Amygdala (tissue), 56 donors: ENCODE results near the gene CTXND2.
A peak's percentile ranks its signal among the peaks of the same experiment; 100 is the strongest.
"Not testable (repeated sequence)": the region's sequence is repeated elsewhere in the genome, so short reads cannot be mapped to it uniquely, and the experiment has no call there.

Experiments
- DNase-seq, 56 donors: peaks; one replicate each; lab custom pipeline; 2025; lab: John Stamatoyannopoulos, UW

Gene CTXND2

DNA sequence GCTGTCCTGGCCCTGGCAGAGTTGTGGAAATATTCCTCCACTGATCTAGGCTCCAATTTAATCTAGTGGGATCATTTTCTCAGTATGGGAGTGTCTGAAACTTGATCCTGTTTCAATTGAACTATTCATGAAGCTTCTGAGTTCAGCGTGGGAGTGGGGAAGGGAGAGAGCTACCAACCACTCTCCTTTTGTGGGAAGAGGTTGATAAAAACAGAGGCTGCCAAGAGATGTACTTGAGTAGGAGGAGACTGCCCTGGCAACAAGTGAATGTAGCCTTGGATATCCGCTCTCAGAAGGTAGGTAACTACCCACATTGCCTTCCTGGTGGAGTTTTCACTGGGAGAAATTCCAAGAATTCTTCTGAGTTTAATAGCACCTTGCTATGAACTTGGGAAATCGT lies at the start of gene CTXND2:
Gene CTXND2, plus strand, starts transcription at position 119 of the 400 bp plus-strand sequence. CDS start 25,179 bp downstream, outside the sequence.
- peak in 2 of 56 donors; percentile 6 to 21 for DNase-seq

DNA sequence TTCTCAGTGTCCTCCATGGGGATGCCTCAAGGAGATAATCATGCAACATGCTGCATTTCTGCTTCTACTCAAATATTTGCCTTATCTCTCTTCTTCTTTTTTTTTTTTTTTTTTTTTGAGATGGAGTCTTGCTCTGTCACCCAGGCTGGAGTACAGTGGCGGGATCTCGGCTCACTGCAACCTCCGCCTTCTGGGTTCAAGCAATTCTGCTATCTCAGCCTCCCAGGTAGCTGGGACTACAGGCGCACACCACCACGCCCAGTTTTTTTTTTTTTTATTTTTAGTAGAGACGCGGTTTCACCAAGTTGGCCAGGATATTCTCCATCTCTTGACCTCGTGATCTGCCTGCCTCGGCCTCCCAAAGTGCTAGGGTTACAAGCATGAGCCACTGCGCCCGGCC lies 46.1 kb upstream of the CTXND2 start:
- not testable (repeated sequence) for DNase-seq

- no peak for DNase-seq
Measured at GRCh38 chr1:150841626-150842025, 45.3 kb upstream of the CTXND2 start.

GRCh38 chr1:150842343-150842742 lies 44.6 kb upstream of the CTXND2 start:
- no peak for DNase-seq

DNA sequence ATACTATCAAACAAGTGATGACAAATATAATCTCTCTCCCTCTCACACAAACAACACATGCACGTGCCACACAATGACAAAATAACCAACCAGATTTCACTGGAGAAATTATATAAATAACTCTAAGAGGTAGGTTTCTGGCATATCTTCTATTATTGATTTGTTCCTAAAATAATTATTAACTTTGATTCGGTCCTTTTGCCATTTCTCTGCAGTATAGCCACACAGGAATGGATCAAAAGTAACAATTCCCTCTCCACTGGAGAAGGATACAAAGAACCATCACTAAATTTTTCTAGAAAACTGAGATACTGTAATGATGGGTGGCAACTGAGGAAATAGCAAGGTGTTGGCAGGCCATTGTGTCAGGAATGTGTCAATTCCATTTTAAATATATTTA lies 44.0 kb upstream of the CTXND2 start:
- DNase-seq: no peak

- no peak for DNase-seq
Measured at GRCh38 chr1:150843474-150843873, 43.5 kb upstream of the CTXND2 start.

DNA sequence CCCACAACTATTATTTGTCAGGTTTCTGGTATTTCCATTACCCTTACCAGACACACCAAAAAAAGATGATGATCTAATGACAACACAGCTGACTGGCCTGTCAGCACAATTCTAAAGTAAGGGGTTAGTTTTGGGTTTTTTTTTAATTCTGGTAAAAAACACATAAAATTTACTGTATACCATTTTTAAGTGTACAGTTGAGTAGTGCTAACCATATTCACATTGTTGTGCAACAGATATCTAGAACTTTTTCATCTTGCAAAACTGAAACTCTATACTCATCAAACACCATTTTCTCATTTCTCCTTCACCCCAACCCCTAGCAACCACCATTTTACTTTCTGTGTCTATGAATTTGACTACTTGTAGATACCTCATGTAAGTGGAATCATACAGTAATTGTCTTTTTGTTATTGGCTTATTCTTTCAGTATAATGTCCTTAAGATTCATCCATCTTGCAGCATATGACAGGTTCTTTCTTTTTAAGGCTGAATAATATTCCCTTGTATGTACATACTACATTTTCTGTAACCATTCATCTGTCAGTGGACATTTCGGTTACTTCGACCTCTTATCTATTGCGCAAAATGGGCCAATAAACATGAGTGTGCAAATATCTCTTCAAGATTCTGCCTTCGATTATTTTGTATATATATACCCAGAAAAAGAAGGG lies 40.3 kb upstream of the CTXND2 start:
- DNase-seq: no peak

GRCh38 chr1:150850801-150851362 lies 36.1 kb upstream of the CTXND2 start:
- DNase-seq: not testable (repeated sequence)

DNA sequence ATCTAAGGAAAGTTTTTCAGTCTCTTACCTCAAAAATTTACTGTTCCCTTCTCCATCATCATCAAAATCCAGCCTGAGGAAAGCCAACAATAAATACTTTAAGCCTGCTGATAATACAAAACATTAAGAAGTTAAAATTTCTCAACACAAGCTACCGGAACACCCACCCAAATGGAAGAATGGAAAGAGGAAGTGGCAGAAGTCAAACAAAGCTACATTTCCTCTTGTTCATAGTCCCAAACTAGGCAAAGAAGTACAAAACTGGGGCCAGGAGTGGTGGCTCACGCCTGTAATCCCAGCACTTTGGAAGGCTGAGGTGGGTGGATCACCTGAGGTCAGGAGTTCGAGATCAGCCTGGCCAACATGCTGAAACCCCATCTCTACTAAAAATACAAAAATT lies 34.2 kb upstream of the CTXND2 start:
- not testable (repeated sequence) for DNase-seq

DNA sequence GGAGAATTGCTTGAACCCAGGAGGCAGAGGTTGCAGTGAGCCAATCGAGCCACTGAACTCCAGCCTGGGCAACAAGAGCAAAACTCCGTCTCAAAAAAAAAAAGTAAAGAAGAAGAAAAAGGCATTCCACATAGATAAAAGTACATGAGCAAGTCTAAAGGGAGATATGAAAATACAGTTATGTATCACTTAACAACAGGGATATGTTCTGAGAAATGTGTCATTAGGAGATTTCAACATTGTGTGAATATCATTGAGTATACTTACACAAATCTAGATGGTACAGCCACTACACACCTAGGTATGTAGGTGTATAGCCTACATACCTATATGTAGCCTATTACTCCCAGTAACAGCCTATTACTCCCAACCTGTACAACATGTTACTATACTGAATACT lies 23.2 kb upstream of the CTXND2 start:
- DNase-seq: no peak

DNA sequence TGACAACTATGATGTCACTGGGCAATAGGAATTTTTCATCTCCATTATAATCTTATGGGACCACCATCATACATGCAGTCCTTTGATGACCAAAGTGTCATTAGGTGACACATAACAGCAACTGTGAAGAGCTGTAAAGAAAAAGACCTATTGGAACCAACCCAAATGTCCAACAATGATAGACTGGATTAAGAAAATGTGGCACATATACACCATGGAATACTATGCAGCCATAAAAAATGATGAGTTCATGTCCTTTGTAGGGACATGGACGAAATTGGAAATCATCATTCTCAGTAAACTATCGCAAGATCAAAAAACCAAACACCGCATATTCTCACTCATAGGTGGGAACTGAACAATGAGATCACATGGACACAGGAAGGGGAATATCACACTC lies 22.7 kb upstream of the CTXND2 start:
- not testable (repeated sequence) for DNase-seq

GRCh38 chr1:150869683-150870082 lies 17.3 kb upstream of the CTXND2 start:
- no peak for DNase-seq

DNA sequence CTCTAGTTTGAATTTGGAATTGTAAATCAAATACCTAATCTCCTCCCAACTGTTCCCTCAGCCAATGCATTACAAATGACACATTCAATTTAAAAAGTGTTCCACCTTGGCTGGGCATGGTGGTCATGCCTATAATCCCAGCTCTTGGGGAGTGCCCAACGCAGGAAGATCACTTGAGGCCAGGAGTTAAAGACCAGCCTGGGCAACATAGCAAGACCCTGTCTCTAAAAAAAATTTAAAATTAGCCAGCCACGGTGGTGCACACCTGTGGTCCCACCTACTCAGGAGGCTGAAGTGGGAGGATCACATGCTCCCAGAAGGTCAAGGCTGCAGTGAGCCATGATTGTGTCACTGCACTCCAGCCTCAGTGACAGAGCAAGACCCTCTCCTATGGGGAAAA lies 14.4 kb upstream of the CTXND2 start:
- DNase-seq: no peak

GRCh38 chr1:150873521-150873920 lies 13.4 kb upstream of the CTXND2 start:
- DNase-seq: no peak

- DNase-seq: peak in 1 of 56 donors; percentile 4
Measured at GRCh38 chr1:150874455-150875196, 12.3 kb upstream of the CTXND2 start.

GRCh38 chr1:150875197-150876118 lies 11.5 kb upstream of the CTXND2 start:
- DNase-seq: peak in 5 of 56 donors; percentile 25 to 38 (median 35)

DNA sequence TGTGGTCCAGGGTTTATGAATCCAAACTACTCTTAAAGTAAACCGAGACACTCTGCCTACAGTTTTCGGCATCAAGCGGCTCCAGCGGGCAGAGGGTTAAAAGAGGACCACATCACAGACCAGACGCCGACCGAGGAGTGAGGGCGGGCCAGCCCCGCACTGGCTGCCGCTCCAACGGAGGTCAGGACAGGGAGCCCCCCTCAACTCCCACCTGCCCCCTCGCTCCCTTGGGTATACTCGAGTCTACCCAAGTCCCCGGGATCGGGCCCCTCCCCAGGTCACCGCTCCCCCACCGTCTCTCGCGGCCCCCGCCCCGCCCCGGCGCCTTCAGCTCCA lies 10.8 kb upstream of the CTXND2 start:
- peak in 9 of 56 donors; percentile 45 to 80 (median 69) for DNase-seq

DNA sequence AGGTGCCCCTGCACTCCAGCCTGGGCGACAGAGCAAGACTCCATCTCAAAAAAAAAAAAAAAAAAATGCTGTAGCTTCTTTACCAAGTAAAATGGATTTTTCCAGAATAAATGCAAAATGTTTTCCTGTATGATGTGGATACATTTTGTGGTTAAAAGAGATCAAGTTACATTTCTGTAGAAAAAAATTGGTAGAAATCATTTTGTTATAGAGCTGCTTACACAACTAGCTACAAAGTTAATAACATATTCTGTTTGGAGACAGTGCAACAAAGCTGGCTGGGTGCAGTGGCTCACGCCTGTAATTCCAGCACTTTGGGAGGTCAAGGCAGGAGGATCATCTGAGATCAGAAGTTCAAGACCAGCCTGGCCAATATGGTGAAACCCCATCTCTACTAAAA lies 8.0 kb upstream of the CTXND2 start:
- DNase-seq: not testable (repeated sequence)

- DNase-seq: no peak
Measured at GRCh38 chr1:150881331-150882070, 5.4 kb upstream of the CTXND2 start.

DNA sequence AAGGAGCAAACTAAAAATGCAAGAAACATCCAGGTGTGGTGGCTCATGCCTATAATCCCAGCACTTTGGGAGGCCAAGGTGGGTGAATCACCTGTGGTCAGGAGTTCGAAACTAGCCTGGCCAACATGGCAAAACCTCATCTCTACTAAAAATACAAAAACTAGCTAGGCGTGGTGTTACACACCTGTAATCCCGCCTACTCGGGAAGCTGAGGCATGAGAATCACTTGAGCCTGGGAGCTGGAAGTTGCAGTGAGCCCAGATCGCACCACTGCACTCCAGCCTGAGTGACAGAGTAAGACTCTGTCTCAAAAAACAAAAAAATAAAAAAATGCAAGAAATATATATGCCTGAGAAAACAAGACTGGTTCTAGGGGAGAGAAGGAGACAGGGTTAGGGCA lies 3.8 kb upstream of the CTXND2 start:
- not testable (repeated sequence) for DNase-seq
